K562 (cell line): ENCODE measurements around the gene SLC12A6. TPM values are rescaled to one million over a fixed set of nuclear protein-coding genes. Genes with fewer than 3 reads are reported as not detected.

Experiments
- ATF4 ChIP-seq: fragments of 450-650 bp; formaldehyde crosslinking; IDR thresholded peaks from 2 replicates; pipeline ENCODE4 v1.4.0; 2022; ENCODE audit warnings: mild to moderate bottlenecking, moderate library complexity
- CBX8 ChIP-seq: fragments of 200-600 bp; sonication (generic); IDR thresholded peaks from 2 replicates; pipeline ENCODE4 v1.6.1; 2012; ENCODE audit warnings: borderline replicate concordance, mixed run types, low read depth, mild to moderate bottlenecking, moderate library complexity, mixed read lengths, low read length, control low read depth, inconsistent platforms; ENCODE audit not compliant: poor library complexity, severe bottlenecking; ENCODE audit errors: extremely low read depth
- DIDO1 ChIP-seq: fragments of 450-650 bp; IDR thresholded peaks from 2 replicates; pipeline ENCODE4 v1.6.1; 2016; ENCODE audit warnings: low read depth, missing biosample characterization, missing genetic modification characterization
- DPF2 ChIP-seq: fragments of 450-650 bp; IDR thresholded peaks from 2 replicates; pipeline ENCODE4 v1.6.1; 2016
- ELF1 ChIP-seq: fragments of 200-800 bp; sonication (Bioruptor generic); IDR thresholded peaks from 2 replicates; pipeline ENCODE4 v1.6.1; 2016; ENCODE audit warnings: missing genetic modification characterization, missing compliant biosample characterization
- ETV1 ChIP-seq: fragments of 450-650 bp; conservative IDR thresholded peaks from 2 replicates; pipeline ENCODE4 v1.6.1; 2016; ENCODE audit warnings: missing genetic modification characterization, control low read depth, low read depth, missing compliant biosample characterization
- HDAC3 ChIP-seq: fragments of 450-650 bp; IDR thresholded peaks from 2 replicates; pipeline ENCODE4 v1.6.1; 2018; ENCODE audit warnings: borderline replicate concordance, mild to moderate bottlenecking, moderate library complexity; ENCODE audit not compliant: partially characterized antibody
- MAFF ChIP-seq: IDR thresholded peaks from 2 replicates; pipeline ENCODE4 v1.6.1; 2012; ENCODE audit warnings: low read length, improper control_type of control experiment
- MAFG ChIP-seq: fragments of 450-650 bp; conservative IDR thresholded peaks from 2 replicates; pipeline ENCODE4 v1.6.1; 2016; ENCODE audit warnings: missing genetic modification characterization, missing compliant biosample characterization
- OTX1 ChIP-seq: fragments of 450-650 bp; formaldehyde crosslinking; IDR thresholded peaks from 2 replicates; pipeline ENCODE4 v1.4.0; 2022; ENCODE audit warnings: mild to moderate bottlenecking
- SPI1 ChIP-seq: IDR thresholded peaks from 2 replicates; pipeline ENCODE4 v1.6.1; 2011; ENCODE audit warnings: low read depth, low read length, control low read depth, borderline replicate concordance
- USF2 ChIP-seq: sonication (generic); formaldehyde crosslinking; IDR thresholded peaks from 2 replicates; pipeline ENCODE4 v1.5.0; 2020; ENCODE audit warnings: missing genetic modification reagents
- XRCC5 ChIP-seq: fragments of 200-400 bp; formaldehyde crosslinking; IDR thresholded peaks from 2 replicates; pipeline ENCODE4 v1.6.1; 2017; ENCODE audit warnings: low read depth, mild to moderate bottlenecking, low read length
- ZFP30 ChIP-seq: fragments of 250-450 bp; sonication (Bioruptor Pico); IDR thresholded peaks from 2 replicates; pipeline ENCODE4 v1.8.0; 2022; ENCODE audit warnings: moderate library complexity, mild to moderate bottlenecking, inconsistent platforms, borderline replicate concordance
- ZNF197 ChIP-seq: fragments of 200-800 bp; sonication (Bioruptor generic); IDR thresholded peaks from 2 replicates; pipeline ENCODE4 v1.6.1; 2016; ENCODE audit warnings: low read depth, missing genetic modification characterization, missing compliant biosample characterization
- ZNF407 ChIP-seq: fragments of 450-650 bp; IDR thresholded peaks from 2 replicates; pipeline ENCODE4 v1.6.1; 2016; ENCODE audit warnings: low read depth
- ZNF696 ChIP-seq: fragments of 250-450 bp; sonication (Bioruptor Pico); conservative IDR thresholded peaks from 2 replicates; pipeline ENCODE4 v1.4.0; 2020; ENCODE audit warnings: mild to moderate bottlenecking, moderate library complexity
- polyA plus RNA-seq, 8 experiments: library from polyadenylated mRNA; depleted of rRNA in 4 of 8; stranded (reverse) in 5 of 8; unstranded in 3 of 8; fragments of >200 nt; fragmentation: Nextera tagmentation in 2 of 8; fragmentation: Illumina TruSeq in 1 of 8; extraction: Ambion mirVana in 2 of 8; extraction: Trizol in 1 of 8; gene quantifications; 2 replicates each; pipeline versions ENCODE4 v1.2.1 to v1.2.3, GENCODE V29; 2011 to 2014; ENCODE audit warnings: inconsistent platforms in 1 of 8, missing spikeins in 1 of 8
- total RNA-seq, 7 experiments: library from RNA; depleted of rRNA in 6 of 7; stranded (reverse); fragments of >200 nt in 6 of 7; fragmentation: Illumina TruSeq in 2 of 7; extraction: Trizol in 2 of 7; gene quantifications; 2 replicates each; pipeline versions ENCODE4 v1.2.1 to v1.2.3, GENCODE V29; 2011 to 2021; ENCODE audit warnings: low replicate concordance in 1 of 7
- TF ChIP-seq, protein P1 (sequence below): fragments of 250-450 bp; sonication (Bioruptor Pico); IDR thresholded peaks from 2 replicates; pipeline ENCODE4 v1.8.0; 2022; ENCODE audit warnings: moderate library complexity, mild to moderate bottlenecking, inconsistent platforms

SLC12A6 gene
- total and polyA plus RNA-seq, 9 of the 15 experiments (the other 6 are each of a cell fraction or from before 2014, with no cell fraction given): 1.4 to 16.4 (median 6.7) TPM

- TF ChIP-seq ZNF407 (no peak), ETV1 (tag) (no peak), CBX8 (no peak), DPF2 (no peak), SPI1 (peak; percentile 63; the same call in 1 of the 2 replicates), ZNF696 (CRISPR knock-in tag) (no peak), DIDO1 (tag) (no peak), MAFF (no peak), ZFP30 (no peak), HDAC3 (no peak), USF2 (CRISPR knock-in tag) (no peak), ELF1 (tag) (no peak), ATF4 (no peak), XRCC5 (no peak), MAFG (no peak), OTX1 (no peak), ZNF197 (CRISPR knock-in tag) (no peak)
- TF ChIP-seq, protein P1, sequence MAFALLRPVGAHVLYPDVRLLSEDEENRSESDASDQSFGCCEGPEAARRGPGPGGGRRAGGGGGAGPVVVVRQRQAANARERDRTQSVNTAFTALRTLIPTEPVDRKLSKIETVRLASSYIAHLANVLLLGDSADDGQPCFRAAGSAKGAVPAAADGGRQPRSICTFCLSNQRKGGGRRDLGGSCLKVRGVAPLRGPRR (CRISPR knock-in tag): no peak
These were observed at the start of gene SLC12A6 (continued) for GRCh38 chr15:34337557-34338306.
